Neural progenitor cell (in vitro differentiated cells): ENCODE measurements around the gene DPF3. TPM values are rescaled to one million over a fixed set of nuclear protein-coding genes. Genes with fewer than 3 reads are reported as not detected.

Experiments
- DNase-seq: peaks from one replicate; pipeline ENCODE4 v3.0.0-alpha.2; 2016; ENCODE audit warnings: low spot score
- H2AFZ ChIP-seq: fragments of 200-600 bp; sonication (generic); replicated peaks from 2 replicates; pipeline ENCODE4 v1.6.1; 2016; ENCODE audit warnings: antibody characterized with exemption
- H3F3A ChIP-seq: fragments of 200-600 bp; sonication (generic); 2 replicates; pipeline ENCODE4 v1.6.1; 2016; ENCODE audit warnings: antibody characterized with exemption, low read depth
- H3K27ac ChIP-seq: fragments of 200-600 bp; sonication (generic); 2 replicates; pipeline ENCODE4 v1.5.1; 2016; ENCODE audit warnings: mild to moderate bottlenecking
- H3K27me3 ChIP-seq: fragments of 200-600 bp; sonication (generic); 2 replicates; pipeline ENCODE4 v1.6.1; 2016; ENCODE audit warnings: mild to moderate bottlenecking, moderate library complexity
- H3K36me3 ChIP-seq: fragments of 200-600 bp; sonication (generic); 2 replicates; pipeline ENCODE4 v1.5.1; 2016
- H3K4me1 ChIP-seq: fragments of 200-600 bp; sonication (generic); 2 replicates; pipeline ENCODE4 v1.6.1; 2016; ENCODE audit warnings: mixed run types
- H3K4me2 ChIP-seq: fragments of 200-600 bp; sonication (generic); 2 replicates; pipeline ENCODE4 v1.6.1; 2016
- H3K4me3 ChIP-seq: fragments of 200-600 bp; sonication (generic); 2 replicates; pipeline ENCODE4 v1.5.1; 2016
- H3K79me2 ChIP-seq: fragments of 200-600 bp; sonication (generic); 2 replicates; pipeline ENCODE4 v1.6.1; 2016; ENCODE audit warnings: low read depth
- H3K9ac ChIP-seq: fragments of 200-600 bp; sonication (generic); 2 replicates; pipeline ENCODE4 v1.6.1; 2016
- H3K9me3 ChIP-seq: fragments of 200-600 bp; sonication (generic); 2 replicates; pipeline ENCODE4 v1.5.1; 2016; ENCODE audit warnings: low read depth
- H4K20me1 ChIP-seq: fragments of 200-600 bp; sonication (generic); 2 replicates; pipeline ENCODE4 v1.6.1; 2016; ENCODE audit warnings: low read depth
- H3K27ac Mint-ChIP-seq: 3 replicates; pipeline ENCODE4 v1.8.0; 2021; ENCODE audit warnings: mixed read lengths
- H3K27me3 Mint-ChIP-seq: 2 replicates; pipeline ENCODE4 v1.8.0; 2022; ENCODE audit warnings: low read depth, mild to moderate bottlenecking, inconsistent platforms, moderate library complexity, mixed read lengths; ENCODE audit not compliant: insufficient read depth
- H3K36me3 Mint-ChIP-seq: 3 replicates; pipeline ENCODE4 v1.8.0; 2021; ENCODE audit warnings: mixed read lengths
- H3K4me1 Mint-ChIP-seq: 3 replicates; pipeline ENCODE4 v1.8.0; 2021; ENCODE audit warnings: mixed read lengths
- H3K4me3 Mint-ChIP-seq: 3 replicates; pipeline ENCODE4 v1.8.0; 2021; ENCODE audit warnings: mild to moderate bottlenecking, moderate library complexity, mixed read lengths
- H3K9me3 Mint-ChIP-seq: 3 replicates; pipeline ENCODE4 v1.8.0; 2020; ENCODE audit warnings: mixed read lengths
- EZH2 ChIP-seq: fragments of 200-600 bp; sonication (generic); IDR thresholded peaks from 2 replicates; pipeline ENCODE4 v1.6.1; 2017; ENCODE audit warnings: antibody characterized with exemption, mild to moderate bottlenecking, moderate library complexity
- EZH2phosphoT487 ChIP-seq: fragments of 200-600 bp; sonication (generic); IDR thresholded peaks from 2 replicates; pipeline ENCODE4 v1.6.1; 2017; ENCODE audit warnings: antibody characterized with exemption
- total RNA-seq: library from RNA; depleted of rRNA; stranded (reverse); fragments of >200 nt; gene quantifications from 2 replicates; pipeline ENCODE4 v1.2.3, GENCODE V29; 2015; ENCODE audit warnings: low replicate concordance
- TF ChIP-seq, protein P1 (sequence below): fragments of 200-600 bp; sonication (generic); IDR thresholded peaks from 2 replicates; pipeline ENCODE4 v1.5.1; 2017; ENCODE audit warnings: antibody characterized with exemption, mild to moderate bottlenecking

The DPF3 gene
- total RNA-seq, 1 donor from 2014 or later: not detected

DNA sequence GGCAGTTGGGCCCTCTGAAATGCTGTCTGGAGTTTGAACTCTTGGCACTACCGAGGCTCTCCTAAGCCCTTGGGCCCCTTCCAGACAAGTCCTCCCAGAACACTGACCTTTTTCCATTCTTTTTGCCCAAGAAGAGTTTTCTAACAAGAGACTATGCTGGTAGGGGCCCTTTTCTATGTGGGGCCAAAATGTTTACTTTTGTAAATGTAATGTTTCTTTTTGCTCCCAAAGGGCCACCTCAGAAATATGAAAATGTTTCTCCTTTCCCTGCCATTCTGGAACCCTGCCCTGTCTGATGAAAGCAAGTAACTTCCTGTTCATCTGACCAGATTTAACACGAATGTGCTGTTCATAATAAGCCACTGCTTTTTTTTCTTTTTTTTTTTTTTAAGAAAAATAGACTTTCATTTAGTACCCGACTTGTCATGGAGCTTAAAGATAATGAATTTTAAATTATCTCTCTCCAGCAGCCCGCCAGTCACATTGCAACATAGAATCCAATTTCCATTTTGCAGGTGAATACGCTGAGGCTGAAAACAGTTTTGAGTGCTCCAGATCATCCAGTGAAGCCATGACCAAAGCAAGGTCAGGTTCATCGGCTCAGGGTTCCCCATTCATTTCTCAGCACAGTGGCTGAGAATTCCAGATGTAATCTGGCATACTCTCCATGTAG lies 169.9 kb downstream of the DPF3 start:
- Histone ChIP-seq H3K9ac (no peak overlapping the region), H2AFZ (no peak overlapping the region), H3K27ac (no peak overlapping the region), H3K27me3 (no peaks in the 10 kb centered on the region), H3K4me3 (no peak overlapping the region), H3K4me2 (no peak overlapping the region), H4K20me1 (no peaks in the 10 kb centered on the region), H3K36me3 (no peaks in the 10 kb centered on the region), H3K79me2 (no peaks in the 10 kb centered on the region), H3K9me3 (no peaks in the 10 kb centered on the region), H3K4me1 (no peaks in the 10 kb centered on the region), H3F3A (no peaks in the 10 kb centered on the region)
- H3K4me1 Mint-ChIP-seq: no peaks in the 10 kb centered on the region
- H3K4me3 Mint-ChIP-seq: no peak overlapping the region
- no peaks in the 10 kb centered on the region for H3K36me3 Mint-ChIP-seq
- peaks cover 5% of the 10 kb centered on the region for H3K27me3 Mint-ChIP-seq
- no peaks in the 10 kb centered on the region for H3K9me3 Mint-ChIP-seq
- no peak overlapping the region for H3K27ac Mint-ChIP-seq
- no peak for DNase-seq
- TF ChIP-seq EZH2: no peak
- TF ChIP-seq, protein P1, sequence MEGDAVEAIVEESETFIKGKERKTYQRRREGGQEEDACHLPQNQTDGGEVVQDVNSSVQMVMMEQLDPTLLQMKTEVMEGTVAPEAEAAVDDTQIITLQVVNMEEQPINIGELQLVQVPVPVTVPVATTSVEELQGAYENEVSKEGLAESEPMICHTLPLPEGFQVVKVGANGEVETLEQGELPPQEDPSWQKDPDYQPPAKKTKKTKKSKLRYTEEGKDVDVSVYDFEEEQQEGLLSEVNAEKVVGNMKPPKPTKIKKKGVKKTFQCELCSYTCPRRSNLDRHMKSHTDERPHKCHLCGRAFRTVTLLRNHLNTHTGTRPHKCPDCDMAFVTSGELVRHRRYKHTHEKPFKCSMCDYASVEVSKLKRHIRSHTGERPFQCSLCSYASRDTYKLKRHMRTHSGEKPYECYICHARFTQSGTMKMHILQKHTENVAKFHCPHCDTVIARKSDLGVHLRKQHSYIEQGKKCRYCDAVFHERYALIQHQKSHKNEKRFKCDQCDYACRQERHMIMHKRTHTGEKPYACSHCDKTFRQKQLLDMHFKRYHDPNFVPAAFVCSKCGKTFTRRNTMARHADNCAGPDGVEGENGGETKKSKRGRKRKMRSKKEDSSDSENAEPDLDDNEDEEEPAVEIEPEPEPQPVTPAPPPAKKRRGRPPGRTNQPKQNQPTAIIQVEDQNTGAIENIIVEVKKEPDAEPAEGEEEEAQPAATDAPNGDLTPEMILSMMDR: no peak
- TF ChIP-seq EZH2phosphoT487: no peak

DNA sequence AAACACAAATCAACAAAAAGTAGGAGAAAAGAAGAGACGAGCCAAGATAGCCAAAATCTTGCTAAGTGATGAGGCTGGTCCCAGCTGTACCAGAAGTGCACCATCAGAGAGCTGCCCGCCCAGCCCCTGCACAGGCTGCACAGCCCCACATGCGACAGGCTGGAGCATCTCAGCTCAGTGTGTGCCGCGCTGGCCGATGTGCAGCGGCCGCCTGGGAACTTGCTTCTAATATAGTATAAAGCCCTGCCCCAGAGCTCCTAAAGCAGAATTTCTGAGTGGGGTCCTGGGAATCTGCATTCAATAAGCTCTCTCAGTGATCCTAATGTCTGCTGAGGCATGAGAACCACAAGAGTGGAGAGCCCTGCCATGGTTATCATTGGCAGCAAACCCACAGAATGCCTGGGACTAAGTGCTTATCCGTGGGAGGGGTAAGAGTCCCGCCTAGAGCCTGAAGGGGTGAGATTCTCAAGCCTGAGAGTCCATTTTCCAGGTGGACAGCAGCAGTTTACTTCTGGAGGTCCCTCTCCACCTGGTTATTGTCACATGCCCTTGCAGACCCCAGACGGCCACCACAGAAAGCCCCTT lies 171.6 kb downstream of the DPF3 start:
- no peaks in the 10 kb centered on the region for H3K79me2 ChIP-seq
- no peaks in the 10 kb centered on the region for H3K9me3 ChIP-seq
- H2AFZ ChIP-seq: no peak overlapping the region
- no peaks in the 10 kb centered on the region for H3F3A ChIP-seq
- H3K4me3 Mint-ChIP-seq: no peak overlapping the region
- no peaks in the 10 kb centered on the region for H3K36me3 Mint-ChIP-seq
- no peak overlapping the region for H3K4me2 ChIP-seq
- H3K27ac Mint-ChIP-seq: no peak overlapping the region
- H3K9ac ChIP-seq: no peak overlapping the region
- H3K4me3 ChIP-seq: no peak overlapping the region
- no peaks in the 10 kb centered on the region for H3K27me3 ChIP-seq
- H3K27me3 Mint-ChIP-seq: peaks cover 6% of the 10 kb centered on the region
- H3K27ac ChIP-seq: no peak overlapping the region
- H3K36me3 ChIP-seq: no peaks in the 10 kb centered on the region
- no peak for DNase-seq
- H3K4me1 ChIP-seq: no peaks in the 10 kb centered on the region
- H3K4me1 Mint-ChIP-seq: no peaks in the 10 kb centered on the region
- no peaks in the 10 kb centered on the region for H3K9me3 Mint-ChIP-seq
- TF ChIP-seq EZH2phosphoT487: no peak
- no peak for TF ChIP-seq EZH2
- TF ChIP-seq, protein P1: no peak
- no peaks in the 10 kb centered on the region for H4K20me1 ChIP-seq

DNA sequence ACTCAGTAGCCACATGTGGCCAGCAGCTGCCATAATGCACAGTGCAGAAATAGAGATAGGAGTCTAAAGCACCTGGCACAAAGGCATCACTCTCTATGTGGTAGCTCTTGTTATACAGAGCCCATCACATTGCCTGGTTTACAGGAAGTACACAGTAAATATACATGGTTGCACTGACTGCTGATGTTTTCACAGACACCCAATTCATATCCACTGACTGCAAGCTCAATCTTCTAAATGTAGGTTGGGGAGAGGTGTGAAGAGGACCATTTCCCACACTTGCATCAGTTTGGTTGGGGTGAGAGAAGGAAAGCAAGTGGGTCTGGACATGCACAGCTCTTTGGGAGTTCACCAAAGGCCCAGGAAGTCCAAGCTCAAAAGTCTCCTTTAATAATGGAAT lies 172.8 kb downstream of the DPF3 start:
- no peaks in the 10 kb centered on the region for H3K79me2 ChIP-seq
- Mint-ChIP-seq H3K4me1 (peaks cover 8% of the 10 kb centered on the region), H3K36me3 (no peaks in the 10 kb centered on the region), H3K27ac (no peak overlapping the region), H3K9me3 (no peaks in the 10 kb centered on the region), H3K4me3 (no peak overlapping the region), H3K27me3 (peaks cover 6% of the 10 kb centered on the region)
- no peak for TF ChIP-seq EZH2
- TF ChIP-seq, protein P1: no peak
- TF ChIP-seq EZH2phosphoT487: no peak
- H3K27me3 ChIP-seq: no peaks in the 10 kb centered on the region
- no peak for DNase-seq
- no peak overlapping the region for H2AFZ ChIP-seq
- no peaks in the 10 kb centered on the region for H3F3A ChIP-seq
- no peak overlapping the region for H3K9ac ChIP-seq
- no peak overlapping the region for H3K4me3 ChIP-seq
- no peaks in the 10 kb centered on the region for H3K4me1 ChIP-seq
- no peaks in the 10 kb centered on the region for H3K36me3 ChIP-seq
- H3K9me3 ChIP-seq: no peaks in the 10 kb centered on the region
- H3K27ac ChIP-seq: no peak overlapping the region
- no peaks in the 10 kb centered on the region for H4K20me1 ChIP-seq
- H3K4me2 ChIP-seq: no peak overlapping the region
